Measurements from ENCODE around the gene RGS9.
"Not testable (repeated sequence)": the region's sequence is repeated elsewhere in the genome, so short reads cannot be mapped to it uniquely, and the experiment has no call there.

The RGS9 gene

DNA sequence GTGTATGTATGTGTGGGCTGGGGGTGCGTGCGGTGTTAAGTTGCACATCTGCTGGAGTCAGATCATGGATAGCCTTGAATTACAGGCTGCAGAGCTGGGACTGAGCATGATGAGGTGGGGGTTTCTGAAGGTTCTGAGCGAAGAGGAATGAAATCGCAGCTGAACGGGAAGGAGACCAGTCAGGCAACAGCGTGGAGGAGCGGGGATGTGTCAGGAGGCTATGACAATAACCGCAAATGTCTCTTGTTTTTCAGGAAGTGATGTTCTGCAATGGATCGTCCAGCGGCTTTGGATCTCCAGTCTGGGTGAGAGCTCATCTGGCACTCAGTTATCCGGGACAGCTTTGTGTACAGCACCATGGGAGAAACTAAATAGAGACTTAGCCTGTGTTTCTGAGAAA is 20.9 kb downstream of the RGS9 start:
- no peak for DNase-seq

DNA sequence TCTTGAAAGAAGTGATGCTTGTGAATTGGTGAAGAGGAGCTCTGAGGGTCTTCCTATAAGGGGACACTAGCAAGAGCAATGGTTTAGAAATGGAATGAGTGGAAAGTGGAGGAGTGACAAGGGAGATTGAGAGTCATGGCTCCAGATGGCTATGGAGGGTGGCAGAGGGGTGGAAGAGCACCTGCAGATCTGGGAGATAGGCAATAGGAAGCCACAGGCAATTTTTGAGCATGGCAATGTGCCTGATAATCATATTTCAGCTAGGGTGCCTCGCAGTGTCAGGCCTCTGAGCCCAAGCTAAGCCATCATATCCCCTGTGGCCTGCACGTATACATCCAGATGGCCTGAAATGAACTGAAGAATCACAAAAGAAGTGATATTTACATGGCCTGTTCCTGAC is 21.5 kb downstream of the RGS9 start:
- DNase-seq = no peak

DNA sequence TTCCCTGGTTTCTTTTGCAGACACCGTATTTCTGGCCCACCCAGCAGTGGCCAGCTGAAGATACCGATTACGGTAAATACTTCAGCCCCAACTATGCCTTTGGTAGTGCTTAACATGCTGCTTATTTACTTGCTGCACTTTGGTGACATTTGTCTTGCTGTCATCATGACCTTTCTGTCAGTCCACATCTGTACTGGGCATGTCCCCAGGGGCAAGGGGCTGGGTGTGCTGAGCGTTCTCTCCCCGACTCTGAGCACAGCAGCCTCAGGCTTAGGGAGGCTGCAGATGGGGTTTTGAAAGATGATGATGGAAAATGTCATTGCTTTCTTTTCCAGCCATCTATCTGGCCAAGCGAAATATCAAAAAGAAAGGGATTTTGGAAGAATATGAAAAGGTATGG is 23.3 kb downstream of the RGS9 start:
- no peak for DNase-seq

DNA sequence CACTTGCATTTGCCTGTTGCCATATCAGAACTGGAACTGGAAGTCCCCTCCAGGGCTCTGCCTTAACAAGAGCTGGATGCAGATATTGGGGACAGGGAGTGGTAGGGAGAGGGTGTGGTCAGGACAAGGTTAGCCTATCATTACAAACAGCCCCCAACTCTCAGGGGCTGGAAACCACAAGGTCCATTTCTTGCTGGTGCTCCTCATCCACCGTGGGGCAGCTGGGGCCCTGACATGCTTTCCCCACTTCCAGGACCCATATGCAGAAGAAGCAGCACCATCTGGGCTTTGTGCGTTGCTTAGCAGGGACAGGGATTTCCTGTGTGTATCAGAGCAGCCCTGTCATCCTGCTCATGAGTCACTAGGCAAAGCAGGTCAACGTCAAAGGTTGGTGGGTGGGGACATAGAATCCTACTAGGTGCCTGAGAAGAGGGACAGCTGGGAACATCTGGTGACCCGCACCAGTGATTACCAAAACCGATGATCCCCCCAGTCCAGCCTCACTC is 26.9 kb downstream of the RGS9 start:
- no peak for DNase-seq

DNA sequence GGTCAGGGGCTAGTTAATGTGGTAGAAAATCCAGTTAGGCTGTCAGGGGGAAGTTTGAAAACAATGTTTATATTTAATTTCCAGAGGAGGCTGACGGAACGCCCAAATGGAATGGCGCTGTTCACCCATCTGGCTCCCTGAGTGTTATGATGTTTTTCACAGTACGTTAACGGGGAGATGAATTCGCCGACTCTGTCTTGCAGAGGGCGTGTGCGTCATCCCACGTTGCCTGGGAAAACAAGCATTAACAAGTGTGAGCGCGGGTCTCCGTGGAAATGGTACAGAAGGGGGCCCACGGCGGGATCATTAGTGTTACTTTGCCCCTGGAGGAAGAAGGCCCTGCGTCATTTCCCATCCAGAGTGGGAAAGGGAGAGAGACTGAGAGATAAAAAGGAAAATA is 29.6 kb downstream of the RGS9 start:
- DNase-seq = no peak

DNA sequence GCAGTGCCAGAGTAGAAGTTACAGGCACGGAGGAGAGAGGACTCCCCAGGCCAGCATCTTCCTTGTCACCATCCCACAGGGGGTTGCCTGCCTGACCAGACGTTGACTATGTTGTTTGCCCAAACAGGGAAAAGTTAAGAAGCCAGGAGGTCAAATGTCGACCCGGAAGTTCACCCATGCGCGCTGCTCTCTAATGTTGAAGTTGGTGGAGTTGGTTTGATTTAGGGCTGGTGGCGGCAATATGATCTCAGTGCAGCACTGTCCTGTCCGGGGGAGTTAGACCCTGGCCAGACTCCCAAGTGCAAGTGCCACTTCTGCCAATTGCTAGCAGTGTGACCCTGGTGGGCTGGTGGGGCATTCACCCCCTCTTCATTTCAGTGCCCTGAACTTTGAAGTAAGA is 30.4 kb downstream of the RGS9 start:
- DNase-seq = no peak

DNA sequence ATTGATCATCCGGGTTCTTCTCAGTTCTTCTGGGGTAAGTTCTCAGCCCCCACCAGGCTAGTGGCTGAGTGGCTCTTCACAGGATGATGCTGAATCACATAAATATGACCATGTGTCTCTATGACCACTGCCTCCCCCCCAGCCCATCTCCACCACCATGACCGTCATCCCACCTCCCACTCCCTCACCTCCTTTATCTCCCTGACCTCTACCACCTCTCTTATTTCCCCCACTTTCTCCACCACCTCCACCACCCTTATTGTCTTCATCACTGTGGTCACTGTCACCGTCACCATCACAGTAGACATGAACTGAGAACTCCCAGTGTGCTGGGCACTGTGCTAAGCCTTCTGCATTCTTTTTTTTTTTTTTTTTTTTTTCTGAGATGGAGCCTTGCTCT is 32.5 kb downstream of the RGS9 start:
- no peak for DNase-seq

DNA sequence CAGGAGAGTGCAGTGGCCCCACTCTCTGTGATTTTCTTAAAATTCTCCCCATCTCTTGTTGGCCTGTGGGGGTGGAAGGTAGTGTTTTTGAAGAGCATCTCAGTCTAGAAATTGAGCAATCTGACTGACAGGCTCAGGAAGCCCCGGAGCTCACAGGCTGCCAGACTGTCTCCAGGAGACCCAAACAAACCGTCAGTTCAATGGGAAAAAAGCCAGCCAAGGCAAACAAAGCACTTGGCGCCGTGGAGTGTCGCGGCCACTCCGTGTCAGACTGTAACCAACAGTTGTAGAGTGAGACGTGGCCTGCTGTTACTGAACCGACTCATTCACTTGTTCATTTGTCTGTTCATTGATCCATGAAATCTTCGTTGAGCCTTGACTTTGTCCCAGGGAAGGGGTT is 33.7 kb downstream of the RGS9 start:
- DNase-seq = no peak

DNA sequence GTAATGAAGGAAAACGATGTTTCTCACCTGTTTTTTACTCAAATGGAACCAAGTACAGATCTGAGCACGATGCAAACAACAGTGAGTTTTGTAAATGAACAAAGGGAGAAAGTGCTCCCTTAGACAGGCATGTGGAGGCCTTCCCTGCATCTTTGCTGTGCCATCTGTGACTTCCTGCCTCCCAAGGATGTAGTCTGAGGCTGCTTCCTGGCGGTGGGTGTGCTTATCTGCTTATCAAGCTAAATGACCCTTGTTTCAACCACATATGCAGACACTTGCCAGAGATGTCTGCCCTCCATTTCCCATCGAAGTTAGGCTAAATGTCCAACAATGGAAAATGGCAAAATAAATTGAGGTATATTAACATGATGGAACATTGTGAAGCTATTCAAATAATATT is 34.6 kb downstream of the RGS9 start:
- DNase-seq = no peak

DNA sequence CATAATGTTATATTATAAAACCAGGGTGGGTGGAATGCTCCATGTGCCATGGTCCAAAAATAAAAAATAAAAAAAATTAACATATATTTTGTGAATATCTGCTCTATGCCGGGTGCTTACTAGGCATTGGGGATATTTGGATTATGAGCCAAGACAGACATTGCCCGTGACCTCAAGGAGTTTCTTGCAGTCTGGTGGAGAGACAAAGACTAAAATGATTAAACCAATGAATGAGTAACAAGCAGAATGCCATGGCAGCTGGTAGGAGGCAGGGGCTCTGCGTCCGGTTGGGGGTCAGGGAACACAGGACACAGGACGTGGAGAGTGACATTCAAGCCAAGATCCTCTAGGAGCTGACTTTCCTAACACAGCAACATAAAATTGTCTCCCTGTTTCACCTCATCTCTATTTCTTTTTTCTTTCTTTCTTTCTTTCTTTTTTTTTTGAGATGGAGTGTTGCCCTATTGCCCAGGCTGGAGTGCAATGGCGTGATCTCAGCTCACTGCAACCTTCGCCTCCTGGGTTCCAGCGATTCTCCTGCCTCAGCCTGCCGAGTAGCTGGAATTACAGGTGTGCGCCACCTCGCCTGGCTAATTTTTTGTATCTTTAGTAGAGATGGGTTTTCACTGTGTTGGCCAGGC is 35.4 kb downstream of the RGS9 start:
- DNase-seq = no peak

DNA sequence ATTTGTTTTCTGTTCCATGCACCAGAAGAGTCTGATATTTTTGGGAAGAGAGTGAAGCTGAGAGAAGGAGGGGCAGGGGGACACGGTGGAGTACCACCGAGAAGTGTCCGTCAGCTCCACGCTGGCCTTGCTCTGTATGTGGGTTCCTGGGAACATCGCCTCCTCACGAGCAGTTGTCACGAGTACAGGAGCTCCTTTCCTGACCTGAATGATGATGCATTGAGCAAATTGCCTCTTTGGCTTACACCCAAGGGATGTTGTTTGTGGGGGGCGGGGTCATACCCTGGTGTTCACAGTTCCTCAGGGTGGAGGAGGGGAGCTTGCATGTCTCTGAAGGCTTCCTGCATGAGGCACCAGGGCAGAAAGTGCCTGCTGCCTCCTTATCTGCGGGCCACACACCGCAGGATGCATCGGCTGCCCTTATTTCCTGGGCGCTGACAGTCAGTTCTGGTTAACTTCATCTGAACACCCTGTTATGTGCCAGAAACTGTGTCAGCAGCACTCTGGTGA is 36.2 kb downstream of the RGS9 start:
- DNase-seq = no peak

DNA sequence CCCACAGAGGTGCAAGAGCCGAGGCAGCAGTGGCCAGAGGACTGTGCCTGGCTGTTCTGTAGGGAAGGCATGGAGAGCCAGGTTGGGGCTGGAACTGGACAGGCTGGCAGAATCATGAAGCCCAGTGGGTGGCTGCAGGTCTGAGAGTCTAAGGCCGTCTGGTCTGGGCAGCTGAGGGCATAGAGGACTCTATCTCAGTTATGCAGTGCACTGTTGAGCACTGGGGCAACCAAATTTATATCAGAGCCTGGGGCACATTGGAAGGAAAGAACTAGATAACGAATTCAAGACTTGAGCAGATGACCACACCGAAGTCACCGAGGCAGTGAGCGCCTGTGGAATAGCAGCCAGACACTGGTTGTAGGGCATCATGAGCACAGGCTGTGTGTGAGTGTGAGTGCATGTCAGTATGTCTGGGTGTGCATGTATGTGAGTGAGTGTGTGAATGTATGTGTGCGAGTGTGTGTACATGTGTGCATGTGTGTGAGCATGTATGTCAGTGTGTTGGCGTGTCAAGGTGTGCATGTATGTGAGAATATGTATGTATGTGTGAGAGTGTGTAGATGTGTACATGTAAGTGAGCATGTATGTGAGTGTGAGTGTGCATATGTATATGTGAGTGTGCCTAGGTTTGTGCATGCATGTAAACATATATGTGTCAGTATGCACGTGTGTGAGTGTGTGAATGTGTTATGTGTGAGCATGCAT is 37.0 kb downstream of the RGS9 start:
- DNase-seq = no peak

DNA sequence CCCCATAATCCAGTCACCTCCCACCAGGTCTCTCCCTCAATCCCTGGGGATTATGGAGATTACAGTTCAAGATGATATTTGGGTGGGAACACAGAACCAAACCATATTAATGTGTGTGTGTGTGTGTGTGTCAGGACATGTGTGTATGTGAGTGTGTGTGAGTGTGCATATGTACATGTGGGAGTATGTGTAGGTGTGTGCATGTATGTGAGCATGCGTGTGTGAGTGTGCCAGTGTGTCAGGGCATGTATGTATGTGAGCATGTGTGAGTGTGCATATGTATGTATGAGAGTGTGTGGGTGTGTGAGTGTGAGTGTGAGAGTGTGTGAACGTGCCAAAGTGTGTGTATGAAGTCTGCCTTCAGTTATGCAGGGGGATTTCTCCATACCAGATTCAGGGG is 37.8 kb downstream of the RGS9 start:
- DNase-seq = no peak

DNA sequence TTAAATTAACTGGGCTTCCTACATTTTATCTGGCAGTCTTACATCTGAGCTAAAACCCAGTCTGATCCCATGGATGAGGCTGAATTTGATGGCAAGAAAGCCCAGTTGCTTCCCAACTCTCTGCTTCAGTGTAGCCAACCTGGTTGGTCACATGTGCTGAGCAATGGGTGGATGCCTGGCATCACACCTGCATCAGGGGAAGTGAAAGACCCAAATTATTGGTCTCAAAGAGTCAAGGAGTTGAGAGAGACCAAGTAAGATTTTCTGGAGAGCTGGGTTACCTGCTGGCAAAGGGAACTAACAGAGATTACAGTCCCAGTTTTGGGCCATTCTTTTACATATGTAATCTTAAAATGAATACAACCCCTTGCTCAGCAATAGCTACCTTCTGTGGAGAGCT is 38.8 kb downstream of the RGS9 start:
- DNase-seq = no peak

DNA sequence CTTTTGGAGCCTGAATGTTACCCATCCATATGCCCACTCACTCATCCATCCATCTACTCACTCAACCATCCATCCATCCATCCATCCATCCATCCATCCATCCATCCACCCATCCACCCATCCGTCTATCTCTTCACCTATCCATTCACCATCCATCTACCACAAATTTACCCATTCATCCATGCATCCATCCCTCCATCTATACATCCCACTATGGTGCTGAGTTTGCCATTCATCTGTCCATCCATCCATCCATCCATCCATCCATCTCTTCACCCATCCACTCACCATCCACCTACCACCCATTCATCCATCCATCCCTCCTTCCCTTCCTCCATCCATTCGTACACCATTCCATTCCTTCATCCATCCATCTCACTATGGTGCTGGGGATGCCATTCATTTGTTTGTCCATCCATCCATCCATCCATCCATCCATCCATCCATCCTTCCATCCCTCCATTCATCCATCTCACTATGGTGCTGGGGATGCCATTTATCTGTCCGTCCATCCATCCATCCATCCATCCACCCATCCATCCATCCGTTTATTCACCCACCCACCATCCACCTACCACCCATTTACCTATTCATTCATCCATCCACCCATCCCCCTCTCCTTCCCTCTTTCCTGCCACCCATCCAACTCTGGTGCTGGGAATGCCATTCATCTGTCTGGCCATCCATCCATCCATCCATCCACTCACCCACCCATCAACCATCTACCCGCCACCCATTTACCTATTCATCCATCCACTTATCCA is 39.7 kb downstream of the RGS9 start:
- DNase-seq = no peak

DNA sequence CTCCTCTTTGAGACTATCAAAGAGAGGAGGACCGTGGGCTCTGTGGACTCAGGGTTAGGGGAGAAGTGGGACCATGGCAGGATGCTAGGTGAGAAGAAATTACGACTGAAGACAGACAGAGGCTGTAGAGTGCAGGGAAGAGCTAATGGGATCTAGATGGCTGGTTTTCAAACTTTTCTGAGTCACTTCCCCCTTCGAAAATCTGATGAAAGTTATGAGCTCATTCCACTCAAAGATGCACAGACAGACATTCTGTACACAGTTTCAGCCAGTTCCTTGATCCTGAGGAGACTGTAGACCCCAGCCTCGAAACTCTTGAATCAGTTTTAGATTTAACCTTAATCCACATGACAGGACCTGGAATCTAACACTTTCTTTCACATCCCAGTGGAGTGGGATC is 40.7 kb downstream of the RGS9 start:
- DNase-seq = no peak

DNA sequence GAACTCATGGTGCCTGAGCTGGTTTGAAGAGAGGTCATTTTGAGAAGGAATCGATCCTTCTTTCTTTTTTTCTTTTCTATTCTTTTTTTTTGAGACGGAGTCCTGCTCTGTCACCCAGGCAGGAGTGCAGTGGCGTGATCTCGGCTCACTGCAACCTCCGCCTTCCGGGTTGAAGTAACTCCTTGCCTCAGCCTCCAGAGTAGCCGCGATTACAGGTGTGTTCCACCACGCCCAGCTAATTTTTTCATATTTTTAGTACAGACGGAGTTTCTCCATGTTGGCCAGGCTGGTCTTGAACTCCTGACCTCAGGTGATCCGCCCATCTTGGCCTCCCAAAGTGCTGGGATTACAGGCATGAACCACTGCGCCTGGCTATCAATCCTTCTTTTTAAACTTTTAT is 43.1 kb downstream of the RGS9 start:
- not testable (repeated sequence) for DNase-seq

DNA sequence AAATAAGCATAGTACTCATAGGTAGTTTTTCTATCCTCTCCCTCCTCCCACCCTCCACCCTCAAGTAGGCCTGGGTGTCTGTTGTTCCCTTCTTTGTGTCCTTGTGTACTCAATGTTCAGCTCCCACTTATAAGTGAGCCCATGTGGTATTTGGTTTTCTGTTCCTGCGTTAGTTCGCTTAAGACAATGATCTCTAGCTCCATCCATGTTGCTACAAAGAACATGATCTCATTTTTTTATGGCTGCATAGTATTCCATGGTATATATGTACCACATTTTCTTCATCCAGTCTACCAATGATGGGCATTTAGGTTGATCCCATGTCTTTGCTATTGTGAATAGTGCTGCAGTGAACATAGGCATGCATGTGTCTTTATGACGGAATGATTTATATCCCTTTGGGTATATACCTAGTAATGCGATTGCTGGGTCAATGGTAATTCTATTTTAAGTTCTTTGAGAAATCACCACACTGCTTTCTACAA is 43.6 kb downstream of the RGS9 start:
- DNase-seq = not testable (repeated sequence)

DNA sequence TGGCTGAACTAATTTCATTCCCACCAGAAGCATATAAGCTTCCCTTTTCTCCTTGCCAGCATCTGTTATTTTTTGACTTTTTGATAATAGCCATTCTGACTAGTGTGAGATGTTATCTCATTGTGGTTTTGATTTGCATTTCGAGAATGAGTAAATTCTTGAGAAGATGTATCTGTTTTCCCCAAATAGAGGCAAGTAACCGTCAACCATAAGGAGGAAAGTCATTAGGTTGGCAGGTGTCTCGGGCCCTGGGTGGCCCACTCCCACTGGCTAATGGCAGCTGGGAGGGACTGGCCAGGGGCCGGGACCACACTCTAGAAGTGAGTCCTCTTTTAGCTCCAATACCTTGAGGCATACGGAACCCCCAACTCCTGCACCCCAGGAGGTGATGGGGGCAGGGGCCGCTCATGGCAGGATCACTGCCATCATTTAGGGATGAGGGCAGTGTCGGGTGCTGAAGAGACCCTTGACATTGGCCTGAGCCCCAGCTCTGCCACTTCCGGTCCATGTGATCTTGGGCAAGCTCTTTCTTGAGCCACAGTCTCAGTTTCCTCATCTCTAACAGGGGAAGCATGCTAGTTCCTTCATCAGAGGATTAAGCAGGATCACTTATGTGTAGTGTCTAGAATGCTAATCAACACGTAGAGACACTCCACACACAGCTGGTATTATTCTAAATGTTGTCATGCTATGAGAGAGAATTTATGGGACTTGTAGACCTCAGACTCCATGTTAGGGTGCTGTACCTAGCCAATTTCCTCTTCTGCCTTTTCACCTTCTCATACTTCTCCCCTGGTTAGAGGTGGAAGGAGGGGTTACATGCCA is 44.3 kb downstream of the RGS9 start:
- DNase-seq = no peak

DNA sequence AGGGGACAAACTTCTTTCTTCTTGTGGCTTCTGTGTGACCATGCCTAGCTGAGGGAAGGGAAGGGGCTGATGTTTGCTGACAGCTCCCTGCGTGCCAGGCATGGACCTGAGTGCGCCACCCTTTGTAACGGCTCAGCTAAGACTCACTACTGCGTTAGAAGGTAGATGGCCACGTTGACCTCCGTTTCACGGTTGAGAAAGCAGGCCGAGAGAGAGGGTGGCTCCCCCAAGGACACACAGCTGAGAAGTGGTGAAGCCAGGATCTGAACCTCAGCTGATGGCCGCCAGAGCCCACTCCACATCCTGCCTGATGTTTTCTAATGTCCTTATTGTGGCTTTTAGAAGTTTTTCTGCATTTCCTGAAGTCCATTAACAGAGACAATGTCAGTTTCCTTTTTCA is 45.1 kb downstream of the RGS9 start:
- DNase-seq = no peak

DNA sequence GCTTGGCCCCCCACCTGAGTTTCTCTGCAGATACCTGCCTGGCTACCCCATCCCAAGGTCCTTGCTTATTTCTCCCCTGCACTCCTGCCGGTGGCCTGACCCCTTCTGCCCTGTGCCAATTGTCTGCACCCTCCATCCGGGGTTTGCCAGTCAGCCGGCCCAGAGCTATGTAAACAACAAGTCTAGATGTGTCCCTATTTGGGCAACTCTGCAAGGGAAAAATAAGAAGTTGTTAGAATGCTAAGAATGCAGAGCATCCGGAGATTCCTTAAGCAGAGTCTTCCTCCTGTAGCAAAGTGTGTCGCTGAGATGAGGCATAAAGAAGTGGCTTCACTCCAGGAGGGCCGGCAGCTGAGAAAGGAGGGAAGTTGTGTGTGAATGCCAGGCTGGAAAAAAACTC is 46.6 kb downstream of the RGS9 start:
- no peak for DNase-seq

DNA sequence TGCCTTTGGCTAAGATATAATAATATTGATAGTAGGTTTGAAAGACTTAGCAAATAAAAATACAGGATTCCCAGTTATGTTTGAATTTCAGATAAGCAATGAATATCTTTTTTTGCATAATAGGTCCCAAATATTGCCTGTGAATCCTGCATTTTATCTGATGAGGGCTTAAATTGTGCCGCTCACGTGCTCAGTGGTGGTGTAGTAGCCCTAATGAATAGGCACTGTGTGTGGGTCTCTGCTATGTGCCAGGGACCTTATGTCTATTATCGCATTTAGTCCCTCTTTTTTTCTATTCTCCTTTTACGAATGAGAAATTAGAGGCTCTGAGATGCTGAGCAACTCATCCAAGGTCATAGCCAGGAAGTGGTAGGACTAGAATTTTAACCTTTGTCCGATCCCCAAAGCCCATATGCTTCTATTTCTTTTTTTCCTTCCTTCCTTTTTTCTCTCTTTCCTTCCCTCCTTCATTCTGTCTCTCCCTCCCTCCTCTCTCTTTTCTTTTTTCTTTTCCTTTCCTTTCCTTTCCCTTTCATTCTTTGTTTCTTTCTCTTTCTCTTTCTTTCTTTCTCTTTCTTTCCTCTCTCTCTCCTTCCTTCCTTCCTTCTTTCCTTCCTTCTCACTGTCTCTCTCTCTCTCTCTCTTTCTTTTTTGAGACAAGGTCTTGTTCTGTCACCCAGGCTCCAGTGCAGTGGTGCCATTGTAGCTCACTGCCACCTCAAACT is 47.2 kb downstream of the RGS9 start:
- DNase-seq = no peak
